Fibroblast of villous mesenchyme (primary cell): ENCODE data around the gene ZMYM1. TPM values are rescaled to one million over a fixed set of nuclear protein-coding genes. Genes with fewer than 3 reads are reported as not detected.
A peak's percentile ranks its signal among the peaks of the same experiment; 100 is the strongest.

Source experiments
- DNase-seq: peaks from one replicate; pipeline ENCODE4 v3.0.0-alpha.2; 2010; ENCODE audit warnings: low read depth
- H3K4me3 ChIP-seq: 2 replicates; pipeline ENCODE4 v1.5.1; 2011; ENCODE audit warnings: low read depth, mild to moderate bottlenecking, low read length
- CTCF ChIP-seq: IDR thresholded peaks from 2 replicates; pipeline ENCODE4 v1.5.1; 2012; ENCODE audit warnings: low read depth, mild to moderate bottlenecking, low read length; ENCODE audit not compliant: insufficient read depth
- total RNA-seq: library from RNA; depleted of rRNA; stranded (reverse); fragments of >200 nt; gene quantifications from 2 replicates; pipeline ENCODE4 v1.2.3, GENCODE V29; 2012

ZMYM1 gene
- total RNA-seq, 1 donor = 30.2 TPM

GRCh38 chr1:35036621-35037020 lies 42.6 kb upstream of the ZMYM1 start:
- no peak overlapping the region for H3K4me3 ChIP-seq
- DNase-seq = no peak
- TF ChIP-seq CTCF = no peak

GRCh38 chr1:35037206-35037605 lies 42.0 kb upstream of the ZMYM1 start:
- no peak overlapping the region for H3K4me3 ChIP-seq
- DNase-seq = no peak
- TF ChIP-seq CTCF = no peak

- no peak for TF ChIP-seq CTCF
- DNase-seq = no peak
- no peak overlapping the region for H3K4me3 ChIP-seq
Measured at GRCh38 chr1:35038723-35039122, 40.5 kb upstream of the ZMYM1 start.

- no peak for TF ChIP-seq CTCF
- no peak for DNase-seq
- H3K4me3 ChIP-seq = no peak overlapping the region
Measured at GRCh38 chr1:35043498-35043897, 35.7 kb upstream of the ZMYM1 start.

GRCh38 chr1:35044431-35044830 lies 34.8 kb upstream of the ZMYM1 start:
- no peak overlapping the region for H3K4me3 ChIP-seq
- no peak for DNase-seq
- no peak for TF ChIP-seq CTCF

GRCh38 chr1:35046730-35047129 lies 32.5 kb upstream of the ZMYM1 start:
- DNase-seq = no peak
- TF ChIP-seq CTCF = no peak

GRCh38 chr1:35047188-35047858 lies 31.9 kb upstream of the ZMYM1 start:
- TF ChIP-seq CTCF = no peak
- no peak overlapping the region for H3K4me3 ChIP-seq
- peak; percentile 93 for DNase-seq

More at GRCh38 chr1:35046730-35047129, 32.5 kb upstream of the ZMYM1 start:
- H3K4me3 ChIP-seq = no peak overlapping the region
